HG03039 (cell line): ENCODE data around the gene TOGARAM2.

Experiments used
- ATAC-seq: cut with Tn5 transposase; IDR thresholded peaks from one replicate; pipeline ENCODE4 v1.9.1; 2021; ENCODE audit warnings: mild to moderate bottlenecking, moderate library complexity; ENCODE audit not compliant: unreplicated experiment

TOGARAM2 gene

GRCh38 chr2:29052807-29053206, 71.7 kb downstream of the TOGARAM2 start:
- no peak for ATAC-seq

GRCh38 chr2:29053223-29053622, 72.1 kb downstream of the TOGARAM2 start:
- no peak for ATAC-seq

- ATAC-seq, result no peak
These were observed 72.7 kb downstream of the TOGARAM2 start for GRCh38 chr2:29053670-29054400.

DNA sequence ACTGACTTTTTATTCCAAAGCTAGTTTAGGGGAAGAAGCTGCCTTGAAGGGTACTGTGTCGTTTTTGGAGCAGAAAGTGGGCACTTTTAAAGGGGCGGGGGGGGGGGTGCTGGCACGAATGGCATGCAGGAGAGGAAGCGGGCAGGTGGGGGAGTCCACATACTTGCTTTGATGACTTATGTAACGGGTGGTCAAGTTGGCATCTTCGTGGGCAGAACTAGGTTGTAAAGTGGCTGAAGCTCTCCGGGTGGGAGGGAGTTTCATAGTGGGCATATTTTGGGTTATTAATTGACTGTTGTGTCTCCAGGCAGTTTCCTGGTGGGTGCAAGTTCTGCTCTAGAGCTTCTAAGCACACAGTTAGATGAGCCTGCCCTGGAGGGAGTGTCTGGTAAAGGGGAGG, 73.3 kb downstream of the TOGARAM2 start:
- no peak for ATAC-seq

DNA sequence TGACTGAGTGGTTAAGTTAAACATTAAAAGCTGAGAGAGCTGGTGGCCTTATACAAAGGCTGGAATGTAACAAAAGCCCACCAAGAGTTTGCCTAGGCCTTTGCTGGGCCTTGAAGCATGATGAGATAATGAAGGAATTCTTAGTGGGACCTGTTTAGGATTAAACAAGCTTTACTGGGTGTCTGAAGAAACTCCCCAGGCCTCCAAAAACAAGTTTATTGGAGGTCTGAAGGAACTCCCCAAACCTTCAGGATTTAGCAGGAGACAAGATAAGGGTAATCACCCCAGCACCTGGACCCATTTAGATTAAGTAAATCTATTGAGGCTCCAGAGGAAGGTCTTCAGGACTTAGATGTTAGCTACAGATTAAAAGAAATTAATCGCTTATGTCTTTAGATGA, 74.5 kb downstream of the TOGARAM2 start:
- ATAC-seq, result no peak

- no peak for ATAC-seq
These were observed 75.4 kb downstream of the TOGARAM2 start for GRCh38 chr2:29056452-29056851.

GRCh38 chr2:29057006-29057405, 75.9 kb downstream of the TOGARAM2 start:
- ATAC-seq, result no peak

DNA sequence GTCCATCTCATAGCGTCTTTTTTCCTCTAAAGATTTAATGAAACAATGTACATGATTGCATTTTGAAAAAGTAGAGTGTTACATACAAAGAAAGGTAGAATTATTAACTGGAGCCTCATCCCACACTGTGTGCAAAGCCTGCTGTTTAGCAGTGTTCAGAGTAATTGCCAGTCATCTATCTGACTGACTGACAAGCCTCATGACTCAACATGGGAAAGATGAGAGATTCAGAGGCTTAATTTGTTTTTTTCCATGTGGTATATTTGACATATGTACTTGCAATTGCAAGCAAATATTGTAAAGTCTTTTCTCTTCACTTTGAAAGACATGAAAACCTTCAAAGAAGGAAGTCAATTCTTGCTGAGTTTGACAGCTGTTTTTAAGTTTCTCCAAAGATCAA, 78.5 kb downstream of the TOGARAM2 start:
- ATAC-seq, result no peak

DNA sequence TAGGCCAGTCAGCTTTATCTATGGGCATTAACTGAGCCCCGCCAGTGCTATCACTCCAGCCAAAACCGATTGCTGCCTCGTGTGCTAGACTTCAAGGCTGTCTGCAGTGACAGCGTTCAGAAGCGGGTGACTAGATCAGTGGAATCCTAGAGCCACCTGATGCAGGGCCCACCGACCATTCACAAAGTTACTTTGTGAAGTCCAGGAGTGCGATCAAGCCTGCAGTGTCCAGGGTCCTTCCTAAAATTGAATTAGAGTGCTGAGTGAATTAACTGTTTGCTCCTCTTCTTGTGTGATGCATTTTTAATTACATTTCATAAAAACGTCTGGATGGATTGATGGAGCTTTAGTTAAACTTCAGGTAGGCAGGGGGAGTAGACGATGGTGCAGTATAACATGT, 79.3 kb downstream of the TOGARAM2 start:
- ATAC-seq, result no peak

GRCh38 chr2:29061176-29061575, 80.1 kb downstream of the TOGARAM2 start:
- ATAC-seq, result no peak

GRCh38 chr2:29061616-29062015, 80.5 kb downstream of the TOGARAM2 start:
- ATAC-seq, result no peak

DNA sequence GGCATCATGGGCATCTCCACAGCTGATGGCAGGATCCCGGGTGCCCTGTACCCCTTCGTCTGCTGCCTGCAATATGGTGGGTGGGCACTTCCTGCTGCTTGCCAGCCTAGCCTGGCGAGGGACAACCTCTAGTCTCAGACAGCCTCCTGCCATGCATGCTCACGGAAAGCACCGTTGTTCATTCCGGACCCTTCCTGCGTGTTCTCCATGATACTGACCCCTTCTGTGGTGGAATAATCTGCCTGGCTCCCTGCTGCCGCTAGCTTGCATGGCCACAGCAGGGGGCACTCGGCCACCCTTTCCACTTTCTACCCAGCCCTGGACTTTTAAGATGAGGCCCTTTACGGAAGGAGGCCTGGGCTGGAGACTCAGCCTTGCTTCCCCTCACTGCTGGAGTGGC, 81.3 kb downstream of the TOGARAM2 start:
- ATAC-seq, result no peak

- no peak for ATAC-seq
These were observed 82.0 kb downstream of the TOGARAM2 start for GRCh38 chr2:29063056-29063455.

DNA sequence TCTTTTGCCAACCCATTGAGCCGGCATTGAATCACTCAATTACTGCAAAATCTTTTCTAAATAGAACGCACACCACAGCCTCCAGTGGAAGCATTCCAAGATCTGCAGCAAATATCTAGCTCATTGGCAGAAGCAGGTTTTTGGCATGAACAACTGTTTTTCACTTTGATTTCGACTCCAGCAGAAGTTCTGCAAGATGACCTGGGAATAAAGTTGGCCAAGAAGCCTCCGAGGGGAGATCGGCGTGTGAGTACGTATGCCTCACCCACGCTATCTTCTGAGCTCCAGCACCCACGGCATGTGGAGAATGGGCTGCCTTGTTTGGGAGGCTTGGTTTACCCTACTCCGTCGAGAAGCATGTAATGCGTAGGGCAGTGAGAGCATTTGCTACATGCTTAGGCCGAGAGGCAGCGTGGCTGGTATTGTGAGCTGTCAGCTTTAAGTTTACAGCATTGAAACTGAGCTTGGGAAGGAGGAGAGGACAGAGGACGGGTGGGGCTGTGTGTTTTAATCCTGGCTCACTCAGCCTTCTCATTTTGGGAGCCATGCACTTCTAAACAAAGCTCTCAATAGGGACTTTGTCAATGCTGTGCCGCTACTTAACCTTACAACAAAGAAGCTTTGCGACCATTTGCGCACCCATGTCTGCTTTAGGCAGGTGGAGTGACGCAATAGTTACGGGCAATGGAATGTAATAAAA, 82.7 kb downstream of the TOGARAM2 start:
- ATAC-seq, result no peak

- no peak for ATAC-seq
These were observed 83.2 kb downstream of the TOGARAM2 start for GRCh38 chr2:29064346-29064715.

DNA sequence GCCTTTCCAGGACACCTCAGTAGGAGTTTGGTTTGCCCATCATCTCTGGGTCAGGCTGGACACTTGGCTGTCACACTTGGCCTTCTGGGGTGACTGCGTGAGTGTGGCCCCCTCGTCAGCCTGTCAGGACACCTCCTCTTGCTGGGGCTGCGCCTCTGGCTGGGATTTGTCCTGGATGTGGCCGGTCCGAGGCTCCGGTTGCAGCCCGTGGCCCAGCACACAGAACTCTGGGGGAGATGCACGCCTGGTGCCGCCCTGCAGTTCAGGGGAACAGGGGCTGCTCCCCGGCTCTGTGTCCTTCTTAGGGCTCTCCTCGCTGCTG, 83.6 kb downstream of the TOGARAM2 start:
- no peak for ATAC-seq

DNA sequence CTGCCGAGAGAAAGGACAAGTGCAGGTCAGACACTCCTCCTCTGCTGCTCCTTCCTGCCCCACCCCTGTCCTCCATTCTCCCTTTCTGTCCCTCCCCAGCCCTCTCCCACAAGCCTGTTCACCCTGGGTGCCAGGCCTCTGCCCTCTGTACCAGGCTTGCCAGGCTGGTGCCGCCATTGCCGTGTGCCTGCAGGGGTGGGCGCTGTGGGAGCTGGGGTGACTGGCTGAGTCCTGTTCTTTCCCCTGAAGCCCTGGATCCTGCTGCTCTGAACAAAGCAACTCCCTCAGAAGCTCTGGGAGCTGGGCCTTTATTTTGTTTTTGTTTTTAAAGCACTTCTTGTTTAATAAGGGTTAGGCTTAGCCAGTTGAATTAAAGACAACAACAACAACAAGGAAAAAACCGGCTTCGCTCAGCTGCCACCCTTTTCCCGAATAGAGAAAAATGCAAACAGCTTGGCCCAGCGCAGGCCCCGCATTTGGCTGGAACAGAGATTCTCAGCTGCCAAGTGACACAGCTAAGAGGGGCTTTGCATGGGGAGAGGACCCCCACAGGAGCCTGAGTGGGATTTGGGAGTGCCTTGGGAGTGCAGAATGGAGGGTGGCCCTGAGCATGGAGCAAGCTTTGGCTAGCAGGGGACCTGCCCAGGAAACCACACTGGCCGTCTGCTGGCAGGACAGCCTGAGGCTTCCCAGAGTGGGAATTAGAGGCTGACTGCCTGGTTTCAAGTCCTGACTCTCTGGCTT, 84.1 kb downstream of the TOGARAM2 start:
- no peak for ATAC-seq

DNA sequence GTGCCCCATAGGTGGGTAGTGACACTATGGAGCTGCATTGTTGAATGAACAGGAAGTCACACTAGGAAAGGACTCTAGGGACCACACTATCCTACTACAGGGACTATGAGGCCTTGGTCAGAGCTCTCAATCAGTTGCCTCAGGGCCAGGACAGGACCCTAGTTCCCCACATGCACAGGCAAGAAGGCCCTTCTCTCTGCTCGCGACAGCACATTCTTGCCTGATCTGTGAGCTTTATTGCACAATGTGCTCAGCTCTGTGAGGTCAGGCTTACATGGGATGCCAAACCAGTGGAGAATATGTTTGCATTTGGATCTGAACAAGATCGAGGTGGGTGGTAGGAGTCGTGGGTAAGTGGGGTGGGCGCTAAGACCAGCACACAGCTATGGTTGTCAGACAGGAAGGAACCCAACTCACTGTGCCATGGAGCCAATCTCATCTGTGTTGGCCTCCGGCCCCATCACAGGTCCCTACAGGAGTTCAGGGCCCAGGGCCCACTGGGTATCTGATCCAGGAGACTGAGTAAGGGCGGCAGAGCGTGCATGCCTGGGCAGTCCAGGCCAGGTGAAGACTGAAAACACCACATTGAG, 85.3 kb downstream of the TOGARAM2 start:
- no peak for ATAC-seq

- no peak for ATAC-seq
These were observed 86.0 kb downstream of the TOGARAM2 start for GRCh38 chr2:29066997-29067605.

GRCh38 chr2:29068513-29068912, 87.4 kb downstream of the TOGARAM2 start:
- no peak for ATAC-seq

DNA sequence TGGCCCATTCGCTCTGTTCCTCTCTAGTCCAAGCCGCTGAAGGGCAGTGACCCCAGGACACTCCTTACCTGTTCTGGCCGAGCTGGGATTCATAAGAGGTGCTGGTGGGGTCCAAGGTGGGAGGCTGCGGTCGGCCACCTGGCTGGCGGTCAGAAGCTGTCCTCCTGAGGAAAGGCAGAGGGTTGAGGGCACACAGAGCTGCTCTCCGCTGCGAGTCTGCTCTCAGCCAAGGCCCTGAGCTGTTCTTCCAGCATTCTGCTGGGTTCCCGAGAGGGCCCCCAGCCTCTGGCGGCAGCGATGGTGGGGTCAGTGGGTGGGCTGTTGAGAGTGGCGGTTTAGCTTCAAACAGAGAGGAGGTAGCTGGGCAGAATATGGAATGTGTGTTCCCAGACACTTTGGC, 89.4 kb downstream of the TOGARAM2 start:
- no peak for ATAC-seq
